Measurements from ENCODE around the gene ASTN2.
"Not testable (repeated sequence)": the region's sequence is repeated elsewhere in the genome, so short reads cannot be mapped to it uniquely, and the experiment has no call there.

Gene ASTN2

DNA sequence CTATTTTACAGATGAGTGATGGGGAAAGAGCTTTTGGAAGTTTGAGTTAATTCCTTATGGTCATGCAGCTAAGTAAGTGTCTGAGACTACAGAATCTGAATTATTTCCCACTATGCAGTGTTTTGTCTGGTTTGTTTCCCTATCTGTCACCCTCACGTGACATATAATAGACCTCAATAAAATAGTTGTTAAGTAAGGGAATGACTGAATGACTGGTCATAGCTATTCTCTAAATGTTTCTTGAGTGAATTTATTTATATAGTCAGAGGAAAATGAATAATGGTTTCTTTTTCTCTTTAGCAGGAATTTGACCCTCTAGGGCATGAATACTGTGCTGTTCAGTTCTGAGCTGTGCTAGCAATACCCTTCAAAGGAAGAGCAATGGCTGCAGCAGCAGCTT is 717.5 kb downstream of the ASTN2 start:
- CTCF ChIA-PET, result interaction anchor here (1.2 to 1.3 kb wide), 2 partner anchors 11 to 22 kb away, joined by 3 to 5 read pairs; partner anchors contain the start of gene TRIM32
- no peak for DNase-seq (ENCODE audit: extremely low spot score)
- TF ChIP-seq, protein P1, sequence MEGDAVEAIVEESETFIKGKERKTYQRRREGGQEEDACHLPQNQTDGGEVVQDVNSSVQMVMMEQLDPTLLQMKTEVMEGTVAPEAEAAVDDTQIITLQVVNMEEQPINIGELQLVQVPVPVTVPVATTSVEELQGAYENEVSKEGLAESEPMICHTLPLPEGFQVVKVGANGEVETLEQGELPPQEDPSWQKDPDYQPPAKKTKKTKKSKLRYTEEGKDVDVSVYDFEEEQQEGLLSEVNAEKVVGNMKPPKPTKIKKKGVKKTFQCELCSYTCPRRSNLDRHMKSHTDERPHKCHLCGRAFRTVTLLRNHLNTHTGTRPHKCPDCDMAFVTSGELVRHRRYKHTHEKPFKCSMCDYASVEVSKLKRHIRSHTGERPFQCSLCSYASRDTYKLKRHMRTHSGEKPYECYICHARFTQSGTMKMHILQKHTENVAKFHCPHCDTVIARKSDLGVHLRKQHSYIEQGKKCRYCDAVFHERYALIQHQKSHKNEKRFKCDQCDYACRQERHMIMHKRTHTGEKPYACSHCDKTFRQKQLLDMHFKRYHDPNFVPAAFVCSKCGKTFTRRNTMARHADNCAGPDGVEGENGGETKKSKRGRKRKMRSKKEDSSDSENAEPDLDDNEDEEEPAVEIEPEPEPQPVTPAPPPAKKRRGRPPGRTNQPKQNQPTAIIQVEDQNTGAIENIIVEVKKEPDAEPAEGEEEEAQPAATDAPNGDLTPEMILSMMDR (IDR thresholded peaks at IDR 0.05; ENCODE audit: control extremely low read depth, extremely low read depth, low read depth, missing control alignments), result no peak
- POLR2A ChIA-PET, result no interaction called here

- TF ChIP-seq, protein P1 (IDR thresholded peaks at IDR 0.05; ENCODE audit: control extremely low read depth, extremely low read depth, low read depth, missing control alignments), result no peak
- no peak for DNase-seq (ENCODE audit: extremely low spot score)
- CTCF ChIA-PET, result interaction anchor here (1.3 kb wide), 1 partner anchor 9 kb away, joined by 4 read pairs; no protein-coding TSS in a partner anchor
- POLR2A ChIA-PET, result no interaction called here
Observed at GRCh38 chr9:116695438-116695837, 719.4 kb downstream of the ASTN2 start.

GRCh38 chr9:116694785-116695291 is 720.0 kb downstream of the ASTN2 start:
- DNase-seq (ENCODE audit: extremely low spot score), result no peak
- POLR2A ChIA-PET, result no interaction called here
- TF ChIP-seq, protein P1 (IDR thresholded peaks at IDR 0.05; ENCODE audit: control extremely low read depth, extremely low read depth, low read depth, missing control alignments), result no peak
- CTCF ChIA-PET, result interaction anchor here (1.2 to 1.3 kb wide), 2 partner anchors 10 to 15 kb away, joined by 4 read pairs; no protein-coding TSS in a partner anchor

DNA sequence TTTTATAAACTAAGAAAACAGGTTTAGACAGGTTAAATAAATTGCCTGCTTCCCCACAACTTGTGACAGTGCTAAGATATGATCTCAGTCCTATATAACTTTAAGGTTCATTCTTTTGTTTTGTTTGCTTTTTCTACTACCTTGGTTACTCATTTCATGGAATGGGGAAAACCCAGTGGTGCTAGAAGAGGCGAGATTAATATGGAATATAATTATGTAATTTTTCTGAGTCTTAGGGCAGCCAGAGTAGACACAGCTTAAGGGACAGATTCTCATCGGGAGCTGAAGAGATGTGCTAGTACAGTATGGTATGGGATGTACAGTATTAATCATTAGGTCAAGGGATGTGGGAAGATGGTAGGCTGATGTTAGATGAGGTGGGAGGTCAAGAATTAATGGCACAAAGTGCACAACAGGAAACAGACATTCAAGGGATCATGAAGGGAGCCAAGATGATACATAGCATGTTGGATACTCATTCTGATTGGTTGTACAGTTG is 721.6 kb downstream of the ASTN2 start:
- ChIA-PET CTCF (interaction anchor here (0.8 to 1.8 kb wide), 4 partner anchors 9 to 44 kb away, joined by 3 to 5 read pairs (median 4); no protein-coding TSS in a partner anchor), POLR2A (no interaction called here)
- TF ChIP-seq, protein P1 (IDR thresholded peaks at IDR 0.05; ENCODE audit: control extremely low read depth, extremely low read depth, low read depth, missing control alignments), result no peak
- DNase-seq (ENCODE audit: extremely low spot score), result no peak

GRCh38 chr9:116692616-116693015 is 722.2 kb downstream of the ASTN2 start:
- CTCF ChIA-PET, result interaction anchor here (1.2 to 1.8 kb wide), 2 partner anchors 12 to 16 kb away, joined by 4 to 5 read pairs; no protein-coding TSS in a partner anchor
- TF ChIP-seq, protein P1 (IDR thresholded peaks at IDR 0.05; ENCODE audit: control extremely low read depth, extremely low read depth, low read depth, missing control alignments), result no peak

DNA sequence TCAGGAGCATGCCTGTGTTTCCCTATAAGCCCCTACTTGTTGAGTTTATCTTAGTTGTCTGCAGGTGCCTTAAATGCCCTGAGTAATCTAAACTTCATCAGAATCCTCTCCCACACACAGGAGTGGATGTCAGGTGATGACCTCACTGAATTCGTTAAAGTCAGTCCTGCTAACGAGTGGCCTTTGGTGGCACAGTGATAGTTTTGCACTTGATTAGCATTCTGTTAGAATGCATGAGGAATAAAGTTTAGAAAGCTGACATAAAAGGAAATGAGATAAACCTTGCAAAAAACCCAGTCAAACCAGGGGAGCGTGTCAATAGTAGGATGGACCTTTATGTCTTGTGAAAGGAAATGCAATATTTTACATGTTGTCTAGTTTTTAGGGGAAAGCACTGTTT is 723.2 kb downstream of the ASTN2 start:
- no peak for DNase-seq (ENCODE audit: extremely low spot score)
- CTCF ChIA-PET, result no interaction called here
- TF ChIP-seq, protein P1 (IDR thresholded peaks at IDR 0.05; ENCODE audit: control extremely low read depth, extremely low read depth, low read depth, missing control alignments), result no peak
- POLR2A ChIA-PET, result no interaction called here

More at GRCh38 chr9:116692616-116693015, 722.2 kb downstream of the ASTN2 start:
- no peak for DNase-seq (ENCODE audit: extremely low spot score)
- POLR2A ChIA-PET, result no interaction called here

GRCh38 chr9:116690805-116691204 is 724.1 kb downstream of the ASTN2 start:
- POLR2A ChIA-PET; DNase-seq (ENCODE audit: extremely low spot score): not testable (repeated sequence)
- CTCF ChIA-PET, result interaction anchor here (1.0 kb wide), 1 partner anchor 14 kb away, joined by 3 read pairs; no protein-coding TSS in a partner anchor

Data from GM10248 (cell line).